GM12873 (cell line): Measurements from ENCODE around the gene GNB4.

Experiments used
- CTCF ChIP-seq: IDR thresholded peaks from 2 replicates; pipeline ENCODE4 v1.5.1; 2012; ENCODE audit warnings: low read depth, mild to moderate bottlenecking, moderate library complexity, low read length, control low read depth; ENCODE audit not compliant: insufficient read depth; ENCODE audit errors: missing control alignments

Gene GNB4

DNA sequence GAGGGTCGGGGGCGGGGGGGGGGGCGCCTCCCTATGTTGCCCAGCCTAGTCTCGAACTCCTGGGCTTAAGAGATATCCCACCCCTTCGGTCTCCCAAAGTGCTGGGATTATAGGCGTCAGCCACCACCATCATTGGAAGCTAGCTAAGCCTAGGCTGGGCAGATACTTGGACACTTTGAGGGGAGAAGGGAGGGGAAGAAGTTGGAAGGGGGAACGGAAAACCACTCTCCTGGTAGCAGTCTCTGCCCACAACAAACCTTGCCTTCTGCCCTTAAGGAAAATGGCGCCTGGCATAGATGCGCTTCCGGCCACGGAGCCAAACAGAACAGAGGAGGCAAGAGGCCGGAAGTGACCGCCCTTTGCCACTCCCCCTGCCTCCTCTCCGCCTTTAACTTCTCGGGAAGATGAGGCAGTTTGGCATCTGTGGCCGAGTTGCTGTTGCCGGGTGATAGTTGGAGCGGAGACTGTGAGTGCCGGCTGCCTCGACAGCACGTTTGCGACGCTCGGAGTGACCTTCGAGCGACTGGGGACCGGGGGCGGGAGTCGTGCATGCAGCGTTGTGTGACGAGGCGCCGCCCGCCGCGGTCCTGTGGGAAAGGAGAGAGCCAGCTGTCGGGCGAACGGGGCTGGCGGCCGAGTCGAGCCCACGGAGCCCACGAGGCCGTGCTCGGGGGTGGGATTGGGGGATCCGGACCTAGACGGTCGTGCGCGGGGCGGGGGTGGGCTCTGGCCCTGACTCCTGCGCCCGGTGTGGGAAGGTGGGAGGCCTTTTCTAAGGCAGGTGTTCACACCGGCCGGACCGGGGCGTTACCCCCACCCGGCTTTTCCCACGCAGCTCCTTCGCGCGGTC is 103.7 kb downstream of the GNB4 start, which contains the start of gene MFN1:
MFN1 (plus strand) TSS at position 365 of the 850 bp plus-strand sequence. CDS start 1,143 bp downstream, outside the sequence.
- no peak for TF ChIP-seq CTCF
